ENCODE measurements around the gene MED8.

The MED8 gene

DNA sequence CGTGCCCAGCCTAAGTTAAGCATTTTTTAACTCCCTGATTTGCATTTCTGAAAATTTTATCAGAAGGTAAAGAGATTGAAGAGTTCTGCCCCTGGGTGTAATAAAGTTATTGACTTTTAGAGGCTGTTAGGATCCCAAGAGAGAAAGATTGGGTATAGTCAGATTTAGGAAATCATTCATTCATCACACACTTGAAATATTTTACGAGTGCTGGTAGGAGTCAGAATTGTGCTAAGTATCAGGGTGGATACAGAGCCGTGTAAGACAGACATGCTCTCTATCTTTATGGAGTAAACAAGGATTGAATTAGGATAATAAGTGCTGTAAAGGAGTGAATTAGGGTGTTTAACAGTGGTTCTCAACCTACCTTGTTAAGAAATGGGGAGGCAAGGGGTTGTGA is 3.1 kb upstream of the MED8 start:
- no peaks in the 10 kb centered on the region for H3K27me3 ChIP-seq (ENCODE audit: insufficient read depth, poor library complexity, severe bottlenecking)
- TF ChIP-seq POLR2AphosphoS5 (IDR thresholded peaks at IDR 0.05; ENCODE audit: low read depth) (no peak), SPI1 (IDR thresholded peaks at IDR 0.05; ENCODE audit: borderline replicate concordance, low read depth) (no peak), GABPA (IDR thresholded peaks at IDR 0.05; ENCODE audit: low read depth) (no peak)
- TF ChIP-seq, protein P1, sequence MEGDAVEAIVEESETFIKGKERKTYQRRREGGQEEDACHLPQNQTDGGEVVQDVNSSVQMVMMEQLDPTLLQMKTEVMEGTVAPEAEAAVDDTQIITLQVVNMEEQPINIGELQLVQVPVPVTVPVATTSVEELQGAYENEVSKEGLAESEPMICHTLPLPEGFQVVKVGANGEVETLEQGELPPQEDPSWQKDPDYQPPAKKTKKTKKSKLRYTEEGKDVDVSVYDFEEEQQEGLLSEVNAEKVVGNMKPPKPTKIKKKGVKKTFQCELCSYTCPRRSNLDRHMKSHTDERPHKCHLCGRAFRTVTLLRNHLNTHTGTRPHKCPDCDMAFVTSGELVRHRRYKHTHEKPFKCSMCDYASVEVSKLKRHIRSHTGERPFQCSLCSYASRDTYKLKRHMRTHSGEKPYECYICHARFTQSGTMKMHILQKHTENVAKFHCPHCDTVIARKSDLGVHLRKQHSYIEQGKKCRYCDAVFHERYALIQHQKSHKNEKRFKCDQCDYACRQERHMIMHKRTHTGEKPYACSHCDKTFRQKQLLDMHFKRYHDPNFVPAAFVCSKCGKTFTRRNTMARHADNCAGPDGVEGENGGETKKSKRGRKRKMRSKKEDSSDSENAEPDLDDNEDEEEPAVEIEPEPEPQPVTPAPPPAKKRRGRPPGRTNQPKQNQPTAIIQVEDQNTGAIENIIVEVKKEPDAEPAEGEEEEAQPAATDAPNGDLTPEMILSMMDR (IDR thresholded peaks at IDR 0.05; ENCODE audit: insufficient read depth, low read length): no peak
- TF ChIP-seq, protein P2, sequence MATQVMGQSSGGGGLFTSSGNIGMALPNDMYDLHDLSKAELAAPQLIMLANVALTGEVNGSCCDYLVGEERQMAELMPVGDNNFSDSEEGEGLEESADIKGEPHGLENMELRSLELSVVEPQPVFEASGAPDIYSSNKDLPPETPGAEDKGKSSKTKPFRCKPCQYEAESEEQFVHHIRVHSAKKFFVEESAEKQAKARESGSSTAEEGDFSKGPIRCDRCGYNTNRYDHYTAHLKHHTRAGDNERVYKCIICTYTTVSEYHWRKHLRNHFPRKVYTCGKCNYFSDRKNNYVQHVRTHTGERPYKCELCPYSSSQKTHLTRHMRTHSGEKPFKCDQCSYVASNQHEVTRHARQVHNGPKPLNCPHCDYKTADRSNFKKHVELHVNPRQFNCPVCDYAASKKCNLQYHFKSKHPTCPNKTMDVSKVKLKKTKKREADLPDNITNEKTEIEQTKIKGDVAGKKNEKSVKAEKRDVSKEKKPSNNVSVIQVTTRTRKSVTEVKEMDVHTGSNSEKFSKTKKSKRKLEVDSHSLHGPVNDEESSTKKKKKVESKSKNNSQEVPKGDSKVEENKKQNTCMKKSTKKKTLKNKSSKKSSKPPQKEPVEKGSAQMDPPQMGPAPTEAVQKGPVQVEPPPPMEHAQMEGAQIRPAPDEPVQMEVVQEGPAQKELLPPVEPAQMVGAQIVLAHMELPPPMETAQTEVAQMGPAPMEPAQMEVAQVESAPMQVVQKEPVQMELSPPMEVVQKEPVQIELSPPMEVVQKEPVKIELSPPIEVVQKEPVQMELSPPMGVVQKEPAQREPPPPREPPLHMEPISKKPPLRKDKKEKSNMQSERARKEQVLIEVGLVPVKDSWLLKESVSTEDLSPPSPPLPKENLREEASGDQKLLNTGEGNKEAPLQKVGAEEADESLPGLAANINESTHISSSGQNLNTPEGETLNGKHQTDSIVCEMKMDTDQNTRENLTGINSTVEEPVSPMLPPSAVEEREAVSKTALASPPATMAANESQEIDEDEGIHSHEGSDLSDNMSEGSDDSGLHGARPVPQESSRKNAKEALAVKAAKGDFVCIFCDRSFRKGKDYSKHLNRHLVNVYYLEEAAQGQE (IDR thresholded peaks at IDR 0.05; ENCODE audit: insufficient replicate concordance, low read depth): no peak
- DNase-seq (ENCODE audit: low read depth in 1 of 2, low spot score in 1 of 2): no peak
- H3K4me3 ChIP-seq (replicated peaks; ENCODE audit: insufficient read depth, low read length): no peak overlapping the region
- H3K27ac ChIP-seq (replicated peaks): no peak overlapping the region

DNA sequence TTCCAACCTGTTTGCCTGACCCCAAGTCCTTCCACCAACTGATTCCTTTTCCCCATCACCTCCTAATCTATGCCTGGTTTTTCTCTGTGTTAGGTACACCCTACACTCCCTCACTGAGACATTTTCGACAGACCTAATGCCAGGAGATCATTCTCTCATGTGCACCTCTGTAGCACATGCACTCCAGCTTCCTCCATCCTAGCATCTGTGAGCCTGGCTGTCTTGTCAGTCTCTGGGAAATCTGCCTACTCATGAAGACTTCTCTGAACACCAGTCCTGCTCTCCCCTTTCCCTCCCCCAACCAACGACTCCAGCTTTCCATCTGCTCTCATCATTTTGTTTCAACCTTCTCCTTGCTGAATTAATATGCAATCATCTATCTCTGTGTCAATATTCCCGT is 987 bp downstream of the MED8 start:
- H3K27me3 ChIP-seq (ENCODE audit: insufficient read depth, poor library complexity, severe bottlenecking): no peaks in the 10 kb centered on the region
- H3K27ac ChIP-seq (replicated peaks): peak overlapping the region; percentile 86
- H3K4me3 ChIP-seq (replicated peaks; ENCODE audit: insufficient read depth, low read length): peak overlapping the region; percentile 95
- TF ChIP-seq, protein P2 (IDR thresholded peaks at IDR 0.05; ENCODE audit: insufficient replicate concordance, low read depth): no peak
- TF ChIP-seq SPI1 (IDR thresholded peaks at IDR 0.05; ENCODE audit: borderline replicate concordance, low read depth) (no peak), GABPA (IDR thresholded peaks at IDR 0.05; ENCODE audit: low read depth) (no peak), POLR2AphosphoS5 (IDR thresholded peaks at IDR 0.05; ENCODE audit: low read depth) (no peak)
- TF ChIP-seq, protein P1 (IDR thresholded peaks at IDR 0.05; ENCODE audit: insufficient read depth, low read length): no peak
- DNase-seq (ENCODE audit: low read depth in 1 of 2, low spot score in 1 of 2): peak in 1 of 2 experiments; percentile 34

DNA sequence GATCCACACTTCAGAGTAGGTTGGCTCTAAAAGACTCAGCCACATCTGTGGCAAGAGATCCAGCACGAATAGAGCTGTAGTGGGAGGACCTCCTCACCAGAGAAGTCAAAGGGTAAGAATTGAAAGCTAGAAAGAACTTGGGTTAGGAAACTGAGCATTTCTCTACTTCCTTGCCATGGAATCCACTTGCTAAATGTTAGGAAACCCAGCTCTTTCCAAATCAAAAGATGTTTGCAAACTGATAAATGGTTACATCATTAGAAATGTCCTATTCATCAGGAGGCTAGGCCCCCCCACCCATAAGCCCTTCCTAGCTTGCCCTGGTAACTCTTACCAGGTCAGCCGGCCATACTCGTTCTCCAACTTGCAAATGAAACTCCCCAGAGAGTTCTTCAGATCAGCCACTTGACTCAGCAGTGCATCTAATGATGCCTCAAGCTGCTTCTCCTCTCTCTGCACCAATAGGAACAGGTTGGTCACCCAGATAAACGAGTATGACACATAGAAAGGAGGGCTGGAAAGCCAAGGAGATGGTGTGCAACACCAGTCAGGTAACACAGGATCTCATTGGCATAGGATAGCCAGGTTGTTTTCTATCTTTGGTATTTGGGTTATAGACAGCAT is 1.5 kb downstream of the MED8 start:
- Histone ChIP-seq H3K4me3 (replicated peaks; ENCODE audit: insufficient read depth, low read length) (no peak overlapping the region), H3K27me3 (ENCODE audit: insufficient read depth, poor library complexity, severe bottlenecking) (no peaks in the 10 kb centered on the region), H3K27ac (replicated peaks) (peak overlapping the region; percentile 86)
- no peak for TF ChIP-seq POLR2AphosphoS5 (IDR thresholded peaks at IDR 0.05; ENCODE audit: low read depth)
- TF ChIP-seq, protein P2 (IDR thresholded peaks at IDR 0.05; ENCODE audit: insufficient replicate concordance, low read depth): no peak
- TF ChIP-seq GABPA (IDR thresholded peaks at IDR 0.05; ENCODE audit: low read depth): no peak
- no peak for TF ChIP-seq SPI1 (IDR thresholded peaks at IDR 0.05; ENCODE audit: borderline replicate concordance, low read depth)
- TF ChIP-seq, protein P1 (IDR thresholded peaks at IDR 0.05; ENCODE audit: insufficient read depth, low read length): no peak
- peak in 1 of 2 experiments; percentile 45 for DNase-seq (ENCODE audit: low read depth in 1 of 2, low spot score in 1 of 2)
